ENCODE measurements around the gene SLC6A20. TPM values are rescaled to one million over a fixed set of nuclear protein-coding genes. Genes with fewer than 3 reads are reported as not detected.

The SLC6A20 gene
- total RNA-seq, 1 experiment from 2014 or later = not detected

- no peak for DNase-seq (ENCODE audit: low spot score)
These were observed 71.4 kb downstream of the SLC6A20 start for GRCh38 chr3:45724911-45725310.

- DNase-seq (ENCODE audit: low spot score) = no peak
These were observed 76.5 kb downstream of the SLC6A20 start for GRCh38 chr3:45719655-45720487.

GRCh38 chr3:45716790-45717336 is 79.5 kb downstream of the SLC6A20 start:
- DNase-seq (ENCODE audit: low spot score) = no peak

- DNase-seq (ENCODE audit: low spot score) = no peak
These were observed 80.4 kb downstream of the SLC6A20 start for GRCh38 chr3:45715945-45716344.

- peak; percentile 80 for DNase-seq (ENCODE audit: low spot score)
These were observed 83.8 kb downstream of the SLC6A20 start for GRCh38 chr3:45712434-45713110.

- no peak for DNase-seq (ENCODE audit: low spot score)
These were observed 84.4 kb downstream of the SLC6A20 start for GRCh38 chr3:45711931-45712330.

GRCh38 chr3:45705839-45706808 is 90.2 kb downstream of the SLC6A20 start:
- no peak for DNase-seq (ENCODE audit: low spot score)

Other genes starting within 250 kb of the SLC6A20 start
- 8.7 TPM in 2 replicates for gene LIMD1, start 201.8 kb downstream of the SLC6A20 start, total RNA-seq (2014; rRNA removed; shearing (Covaris generic))
- 26.6 and 31.2 TPM in 2 replicates for gene SACM1L, start 107.1 kb downstream of the SLC6A20 start, total RNA-seq (2014; rRNA removed; shearing (Covaris generic))
- gene LZTFL1, start 45.6 kb upstream of the SLC6A20 start, total RNA-seq (2014; rRNA removed; shearing (Covaris generic)) = 14.9 and 20.3 TPM in 2 replicates
- not detected in 2 replicates for gene CCR9, start 90.0 kb upstream of the SLC6A20 start, total RNA-seq (2014; rRNA removed; shearing (Covaris generic))
- not detected in 2 replicates for gene CXCR6, start 146.9 kb upstream of the SLC6A20 start, total RNA-seq (2014; rRNA removed; shearing (Covaris generic))
- 6.3 and 7.3 TPM in 2 replicates for gene FYCO1, start 199.3 kb upstream of the SLC6A20 start, total RNA-seq (2014; rRNA removed; shearing (Covaris generic))
- gene XCR1, start 230.9 kb upstream of the SLC6A20 start, total RNA-seq (2014; rRNA removed; shearing (Covaris generic)) = not detected in 2 replicates